ENCODE measurements around the gene UNCX. TPM values are rescaled to one million over a fixed set of nuclear protein-coding genes. Genes with fewer than 3 reads are reported as not detected.

UNCX gene
- total RNA-seq, 1 experiment from 2014 or later, result not detected

Other genes starting within 250 kb of the UNCX start
- not detected in 2 replicates for gene CYP2W1, start 249.7 kb upstream of the UNCX start, total RNA-seq (2014; rRNA removed; shearing (Covaris generic))
- gene GPR146, start 188.3 kb upstream of the UNCX start, total RNA-seq (2014; rRNA removed; shearing (Covaris generic)), result 0.07 and 0.87 TPM in 2 replicates
- gene GPER1, start 144.8 kb upstream of the UNCX start, total RNA-seq (2014; rRNA removed; shearing (Covaris generic)), result 0.14 and 0.63 TPM in 2 replicates
- gene ZFAND2A, start 72.7 kb upstream of the UNCX start, total RNA-seq (2014; rRNA removed; shearing (Covaris generic)), result 5.3 and 9.2 TPM in 2 replicates
- gene MICALL2, start 226.6 kb downstream of the UNCX start, total RNA-seq (2014; rRNA removed; shearing (Covaris generic)), result 5.2 and 7.6 TPM in 2 replicates

All from H7 (cell line).